HPDE6-E6E7 (cell line): ENCODE measurements around the gene RABEP2.
A peak's percentile ranks its signal among the peaks of the same experiment; 100 is the strongest.
"Not testable (repeated sequence)": the region's sequence is repeated elsewhere in the genome, so short reads cannot be mapped to it uniquely, and the experiment has no call there.

Experiments used
- DNase-seq: peaks from one replicate; pipeline ENCODE4 v3.0.0; 2011; ENCODE audit warnings: missing footprints; ENCODE audit errors: extremely low spot score

RABEP2 gene

GRCh38 chr16:28932339-28933141 is 7.5 kb upstream of the RABEP2 start:
- DNase-seq: no peak

GRCh38 chr16:28931801-28932225 is 6.8 kb upstream of the RABEP2 start, which contains the start of gene CD19:
Gene CD19 (plus strand): TSS chr16:28931971. CDS start chr16:28932001, 30 bp downstream.
- DNase-seq: no peak

GRCh38 chr16:28930652-28931051 is 5.6 kb upstream of the RABEP2 start:
- no peak for DNase-seq

- DNase-seq: no peak
These were observed 5.2 kb upstream of the RABEP2 start for GRCh38 chr16:28930203-28930602.

GRCh38 chr16:28927815-28928214 is 2.8 kb upstream of the RABEP2 start:
- DNase-seq: no peak

GRCh38 chr16:28926284-28926683 is 1.2 kb upstream of the RABEP2 start:
- not testable (repeated sequence) for DNase-seq

- peak; percentile 54 for DNase-seq
These were observed 569 bp upstream of the RABEP2 start for GRCh38 chr16:28925386-28926228.

GRCh38 chr16:28924399-28924761 is 658 bp downstream of the RABEP2 start:
- no peak for DNase-seq

GRCh38 chr16:28923652-28924398 is 1.2 kb downstream of the RABEP2 start:
- no peak for DNase-seq

GRCh38 chr16:28923231-28923587 is 1.8 kb downstream of the RABEP2 start:
- DNase-seq: no peak

GRCh38 chr16:28918698-28919097 is 6.3 kb downstream of the RABEP2 start:
- no peak for DNase-seq

GRCh38 chr16:28917095-28917494 is 7.9 kb downstream of the RABEP2 start:
- no peak for DNase-seq

- no peak for DNase-seq
These were observed 9.9 kb downstream of the RABEP2 start for GRCh38 chr16:28915181-28915580.

- no peak for DNase-seq
These were observed 10.9 kb downstream of the RABEP2 start for GRCh38 chr16:28913946-28914724.

- DNase-seq: no peak
These were observed 12.5 kb downstream of the RABEP2 start for GRCh38 chr16:28912558-28912957.

GRCh38 chr16:28910086-28911031 is 14.7 kb downstream of the RABEP2 start:
- peak; percentile 37 for DNase-seq

- DNase-seq: no peak
These were observed 19.2 kb downstream of the RABEP2 start for GRCh38 chr16:28905800-28906372.

- DNase-seq: no peak
These were observed 19.7 kb downstream of the RABEP2 start for GRCh38 chr16:28905229-28905754.

- no peak for DNase-seq
These were observed 20.2 kb downstream of the RABEP2 start for GRCh38 chr16:28904828-28905227.

- no peak for DNase-seq
These were observed 20.7 kb downstream of the RABEP2 start for GRCh38 chr16:28904363-28904762.
